ENCODE data around the gene RANGAP1. TPM values are rescaled to one million over a fixed set of nuclear protein-coding genes. Genes with fewer than 3 reads are reported as not detected.

The RANGAP1 gene
- total and polyA plus RNA-seq, 2 of the 13 experiments (the other 11 are each of a cell fraction or from before 2014, with no cell fraction given) = 51.8 to 83.9 TPM

GRCh38 chr22:41248758-41249157 is 37.2 kb downstream of the RANGAP1 start:
- Histone ChIP-seq H3K36me3 (replicated peaks in 1 of 2; ENCODE audit: control insufficient read depth in 1 of 2, insufficient read depth in 2 of 2, low read length in 2 of 2) (peaks cover 43 to 62% of the 10 kb centered on the region in 2 experiments), H3K9me3 (ENCODE audit: low read length) (no peaks in the 10 kb centered on the region), H3K4me2 (ENCODE audit: low read depth, low read length) (no peak overlapping the region), H3K27ac (ENCODE audit: extremely low read length, insufficient read depth, low read length) (no peak overlapping the region), H3K4me1 (ENCODE audit: insufficient read depth, low read length) (no peaks in the 10 kb centered on the region), H3K79me2 (ENCODE audit: insufficient read depth, low read length) (no peaks in the 10 kb centered on the region), H3K27me3 (ENCODE audit: control insufficient read depth in 1 of 2, insufficient read depth in 2 of 2, low read length in 2 of 2) (no peaks in the 10 kb centered on the region), H4K20me1 (ENCODE audit: insufficient read depth, low read length) (no peaks in the 10 kb centered on the region), H3K9ac (ENCODE audit: insufficient read depth, low read depth, low read length) (no peak overlapping the region), H2AFZ (ENCODE audit: low read length) (no peak overlapping the region), H3K4me3 (replicated peaks in 1 of 3; ENCODE audit: insufficient read depth in 1 of 3, low read depth in 2 of 3, low read length in 3 of 3) (no peak overlapping the region)
- FAIRE-seq (no peak), ATAC-seq (no peak), DNase-seq (ENCODE audit: low spot score) (no peak)
- in situ Hi-C loops (cut with HindIII; ENCODE audit: extremely low pct_ligation_motif_present, low pct_unique_long_range_greater_than_20kb) (no loop called here), intact Hi-C loops (cut with micrococcal nuclease; ENCODE audit: unreplicated experiment) (no loop called here)
- WGBS (ENCODE audit: low lambda C conversion rate) = 100% methylated on average over 5 of the region's 10 CpGs
- CTCF ChIA-PET (ENCODE audit: low intra/inter-chr PET ratio, low total read pairs) = no interaction called here
- POLR2A ChIA-PET = no interaction called here
- no TSS peak for BruUV-seq (replicated peaks)
- TF ChIP-seq MBD4 (IDR thresholded peaks at IDR 0.05; ENCODE audit: borderline replicate concordance, low read length) (no peak), KDM6A (CRISPR knock-in tag; IDR thresholded peaks at IDR 0.05; ENCODE audit: low read depth) (no peak), ZKSCAN1 (IDR thresholded peaks at IDR 0.05; ENCODE audit: low read length) (no peak), BRD4 (CRISPR knock-in tag; IDR thresholded peaks at IDR 0.05) (no peak), ZBTB7B (CRISPR knock-in tag; IDR thresholded peaks at IDR 0.05) (no peak), HMGXB4 (CRISPR knock-in tag; IDR thresholded peaks at IDR 0.05; ENCODE audit: borderline replicate concordance in 1 of 2, low read depth in 1 of 2) (no peak), ZBED4 (CRISPR knock-in tag; IDR thresholded peaks at IDR 0.05; ENCODE audit: borderline replicate concordance) (no peak), HIVEP1 (CRISPR knock-in tag; IDR thresholded peaks at IDR 0.05) (no peak), SP5 (CRISPR knock-in tag; IDR thresholded peaks at IDR 0.05; ENCODE audit: borderline replicate concordance, low read depth) (no peak)
